Stomach (tissue), 4 donors: ENCODE results near the gene POGLUT2.

Experiments used
- EP300 ChIP-seq: sonication (generic); formaldehyde crosslinking; IDR thresholded peaks from one replicate; pipeline ENCODE4 v1.6.1; 2017; ENCODE audit warnings: antibody characterized with exemption
- TF ChIP-seq, protein P1 (sequence below), 7 experiments: fragments of 450-650 bp in 4 of 7; fragments of 200-600 bp in 3 of 7; sonication (generic) in 3 of 7; IDR thresholded peaks; one replicate each; pipeline ENCODE4 v1.5.1; 2016 to 2019; ENCODE audit warnings: antibody characterized with exemption in 7 of 7, control low read depth in 2 of 7, mild to moderate bottlenecking in 1 of 7

DNA sequence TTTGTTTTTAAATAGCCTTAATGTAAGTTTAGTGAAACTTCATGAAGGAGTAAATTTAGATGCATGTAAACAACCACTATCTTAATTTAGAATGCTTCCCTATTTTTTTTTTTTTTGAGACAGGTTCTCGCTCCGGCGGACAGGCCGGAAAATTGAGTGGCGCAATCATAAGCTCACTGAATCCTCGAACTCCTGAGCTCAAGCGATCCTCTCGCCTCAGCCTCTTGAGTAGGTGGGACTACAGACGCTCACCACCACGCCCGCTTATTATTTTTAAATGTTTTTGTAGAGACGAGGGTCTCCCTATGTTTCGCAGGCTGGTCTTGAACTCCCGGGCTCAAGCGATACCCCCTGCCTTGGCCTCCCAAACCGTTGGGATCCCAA, 26.7 kb downstream of the POGLUT2 start:
- TF ChIP-seq, protein P1, sequence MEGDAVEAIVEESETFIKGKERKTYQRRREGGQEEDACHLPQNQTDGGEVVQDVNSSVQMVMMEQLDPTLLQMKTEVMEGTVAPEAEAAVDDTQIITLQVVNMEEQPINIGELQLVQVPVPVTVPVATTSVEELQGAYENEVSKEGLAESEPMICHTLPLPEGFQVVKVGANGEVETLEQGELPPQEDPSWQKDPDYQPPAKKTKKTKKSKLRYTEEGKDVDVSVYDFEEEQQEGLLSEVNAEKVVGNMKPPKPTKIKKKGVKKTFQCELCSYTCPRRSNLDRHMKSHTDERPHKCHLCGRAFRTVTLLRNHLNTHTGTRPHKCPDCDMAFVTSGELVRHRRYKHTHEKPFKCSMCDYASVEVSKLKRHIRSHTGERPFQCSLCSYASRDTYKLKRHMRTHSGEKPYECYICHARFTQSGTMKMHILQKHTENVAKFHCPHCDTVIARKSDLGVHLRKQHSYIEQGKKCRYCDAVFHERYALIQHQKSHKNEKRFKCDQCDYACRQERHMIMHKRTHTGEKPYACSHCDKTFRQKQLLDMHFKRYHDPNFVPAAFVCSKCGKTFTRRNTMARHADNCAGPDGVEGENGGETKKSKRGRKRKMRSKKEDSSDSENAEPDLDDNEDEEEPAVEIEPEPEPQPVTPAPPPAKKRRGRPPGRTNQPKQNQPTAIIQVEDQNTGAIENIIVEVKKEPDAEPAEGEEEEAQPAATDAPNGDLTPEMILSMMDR (IDR thresholded peaks at IDR 0.05) = no peak
- no peak for TF ChIP-seq EP300
